GM19372 (cell line): ENCODE measurements around the gene GPLD1.

ENCODE experiments used
- ATAC-seq: cut with Tn5 transposase; IDR thresholded peaks from one replicate; pipeline ENCODE4 v1.9.1; 2021; ENCODE audit warnings: mild to moderate bottlenecking, low read depth, moderate library complexity; ENCODE audit not compliant: unreplicated experiment

GPLD1 gene

GRCh38 chr6:24460966-24461365 is 28.4 kb downstream of the GPLD1 start:
- no peak for ATAC-seq

DNA sequence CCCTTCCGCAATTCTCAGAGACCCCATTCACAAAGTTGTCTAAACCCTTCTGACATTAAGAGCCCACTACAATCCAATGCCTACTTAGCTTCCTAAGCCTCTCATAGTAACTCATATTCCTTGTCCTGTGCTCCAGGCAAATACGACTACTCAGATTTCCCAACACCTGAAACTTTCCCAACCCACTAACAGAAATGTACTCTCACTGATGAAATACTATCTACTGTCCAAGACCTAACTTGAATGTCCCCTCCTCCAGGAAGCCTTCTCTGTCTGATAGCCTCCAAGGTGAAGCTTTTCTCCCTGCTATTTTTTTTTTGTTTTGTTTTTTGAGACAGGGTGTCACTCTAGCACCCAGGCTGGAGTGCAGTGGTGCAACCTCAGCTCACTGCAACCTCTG is 30.4 kb downstream of the GPLD1 start:
- ATAC-seq, result no peak

DNA sequence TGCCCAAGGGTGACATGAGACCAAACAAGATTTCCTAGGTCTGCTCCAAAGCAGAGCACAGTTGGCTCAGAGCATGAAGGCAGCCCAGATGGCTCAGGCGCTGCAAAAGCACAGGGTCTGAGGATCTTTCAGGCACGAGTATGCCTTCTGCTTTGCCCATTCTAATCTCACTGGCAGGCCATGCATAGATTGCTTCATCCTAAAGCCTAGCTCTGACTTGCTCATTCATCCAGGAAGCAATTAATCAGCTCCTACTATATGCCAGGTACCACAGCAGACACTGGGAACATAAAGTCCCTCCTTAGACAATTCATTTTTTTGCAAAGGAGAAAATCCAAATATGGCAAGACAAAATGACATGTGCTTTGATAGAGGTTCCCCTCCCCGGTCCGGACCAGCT is 31.2 kb downstream of the GPLD1 start:
- no peak for ATAC-seq

- no peak for ATAC-seq
Observed at GRCh38 chr6:24455061-24455460, 34.3 kb downstream of the GPLD1 start.

DNA sequence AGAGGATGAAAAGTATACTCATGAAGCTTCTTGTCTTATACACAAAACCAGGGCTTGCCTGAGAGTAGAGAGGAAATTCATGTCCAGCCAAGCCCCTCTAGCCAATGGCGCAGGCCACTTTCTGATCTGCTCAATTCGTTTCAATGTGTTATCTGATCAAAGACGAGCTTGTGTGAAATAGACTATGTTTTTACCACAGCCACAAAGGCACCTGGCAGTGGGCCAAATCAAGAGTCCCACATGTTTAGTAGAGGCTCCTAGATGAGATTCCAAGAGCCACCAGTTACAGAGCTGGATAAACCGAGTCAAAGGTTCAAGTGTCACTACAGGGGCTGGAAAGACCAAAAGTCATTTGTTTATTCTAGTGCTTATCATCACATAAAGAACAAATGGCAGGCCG is 34.9 kb downstream of the GPLD1 start:
- ATAC-seq, result no peak

DNA sequence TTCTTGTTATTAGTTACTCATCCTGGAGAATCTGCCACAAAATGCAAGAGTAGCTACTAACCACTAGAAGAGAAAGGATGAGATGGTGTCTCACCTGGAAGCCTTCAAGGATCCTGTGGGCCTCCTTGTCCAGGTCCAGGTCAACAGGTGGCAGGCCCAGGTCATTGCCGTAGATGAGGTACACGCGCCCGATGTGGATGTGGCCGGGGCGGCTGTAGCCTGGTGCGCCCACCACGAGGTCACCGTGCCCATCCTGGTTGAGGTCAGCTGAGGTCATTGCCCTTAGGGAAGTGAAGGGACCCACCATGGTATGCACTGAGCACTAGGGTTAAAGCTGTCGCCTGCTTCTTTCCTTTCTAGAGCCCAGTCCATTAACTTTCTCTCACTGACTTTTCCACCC is 35.5 kb downstream of the GPLD1 start:
- ATAC-seq, result no peak

DNA sequence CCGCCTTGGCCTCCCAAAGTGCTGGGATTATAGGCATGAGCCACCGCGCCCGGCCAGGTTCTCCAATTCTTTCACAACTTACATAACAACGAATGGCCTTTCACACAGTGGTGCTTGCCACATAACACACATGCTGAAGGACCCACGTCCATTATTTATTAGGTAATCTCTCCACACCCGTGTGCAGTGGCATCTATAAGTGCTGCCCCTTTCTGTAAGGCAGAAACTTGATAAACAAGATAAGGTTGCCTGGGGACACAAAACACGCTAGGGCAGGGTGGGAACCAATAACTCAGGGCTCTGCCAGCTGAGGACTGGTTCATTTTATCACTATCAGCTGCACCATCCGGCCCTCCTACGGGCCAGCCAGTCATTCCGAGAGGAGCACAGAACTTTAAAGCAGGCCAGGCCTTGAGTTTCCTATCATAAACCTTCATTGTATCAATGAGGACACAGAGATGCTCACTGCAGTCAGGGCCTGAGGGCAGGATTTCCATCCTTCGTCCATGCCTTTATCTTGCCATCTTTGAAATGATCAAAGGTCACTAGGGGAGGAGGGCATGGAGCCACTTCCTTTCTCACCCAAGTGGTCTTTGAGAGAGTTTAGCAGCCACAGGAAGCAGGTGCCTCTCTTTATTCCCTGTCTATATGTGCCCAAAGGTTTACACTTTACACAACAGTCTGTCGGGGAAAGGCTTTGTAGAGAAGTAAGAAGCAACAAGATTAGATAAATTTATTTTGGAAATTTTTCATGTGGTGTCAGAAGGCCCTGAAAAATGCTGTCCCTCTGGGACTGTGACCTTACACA is 37.6 kb downstream of the GPLD1 start:
- ATAC-seq, result no peak

DNA sequence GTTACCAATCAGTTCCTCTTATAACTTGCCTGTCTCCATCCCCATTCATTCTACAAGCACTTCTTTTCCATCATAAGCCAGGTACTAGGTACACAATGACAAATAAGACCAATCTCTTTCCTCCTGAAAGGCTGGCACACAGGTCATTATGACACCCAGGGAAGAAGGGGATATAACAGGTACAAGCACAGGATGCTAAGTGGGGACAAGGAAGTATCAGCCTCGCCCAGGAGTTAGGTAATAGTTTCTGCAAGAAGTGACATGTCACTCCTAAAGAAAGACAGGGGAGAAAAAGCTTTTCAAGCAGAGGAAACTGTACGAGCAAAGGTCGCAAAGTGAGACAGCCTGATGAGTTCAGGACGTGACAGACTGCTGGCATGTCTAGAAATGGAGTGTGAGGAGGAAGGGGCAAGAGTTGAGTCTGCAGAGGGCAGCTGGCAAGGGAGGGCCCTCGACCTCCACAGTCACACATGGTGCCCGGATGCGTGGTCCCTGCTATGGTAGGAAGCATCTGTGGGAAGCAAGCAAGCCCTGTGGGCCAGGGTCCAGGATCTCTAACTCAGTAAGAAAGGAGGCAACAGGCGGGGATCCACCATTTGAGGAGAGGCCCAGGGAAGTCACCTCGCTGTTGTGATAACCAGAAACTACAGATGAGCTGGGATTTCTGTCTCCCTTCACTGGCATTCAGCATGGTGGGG is 40.4 kb downstream of the GPLD1 start:
- no peak for ATAC-seq

- ATAC-seq, result no peak
Observed at GRCh38 chr6:24448396-24448795, 41.0 kb downstream of the GPLD1 start.

DNA sequence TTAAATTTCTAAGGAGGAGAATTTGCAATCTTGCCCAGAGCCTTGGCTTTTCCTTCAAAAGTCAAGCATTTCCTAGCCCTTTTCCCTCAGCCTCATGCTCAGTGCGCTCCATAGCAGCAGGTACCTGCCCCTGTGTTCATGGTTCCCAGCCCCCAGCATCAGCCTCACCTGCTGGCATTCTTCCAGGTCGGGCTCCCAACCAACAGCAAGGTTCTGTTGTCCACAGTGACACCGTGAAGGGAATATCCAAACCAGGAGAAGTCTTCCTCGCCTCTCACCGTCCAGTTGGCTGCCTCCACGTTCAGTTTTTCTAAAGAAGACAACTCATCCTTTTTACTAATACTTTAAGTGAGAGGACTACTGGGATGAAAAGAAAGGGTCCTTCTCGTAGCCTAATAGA is 42.7 kb downstream of the GPLD1 start:
- ATAC-seq, result no peak

DNA sequence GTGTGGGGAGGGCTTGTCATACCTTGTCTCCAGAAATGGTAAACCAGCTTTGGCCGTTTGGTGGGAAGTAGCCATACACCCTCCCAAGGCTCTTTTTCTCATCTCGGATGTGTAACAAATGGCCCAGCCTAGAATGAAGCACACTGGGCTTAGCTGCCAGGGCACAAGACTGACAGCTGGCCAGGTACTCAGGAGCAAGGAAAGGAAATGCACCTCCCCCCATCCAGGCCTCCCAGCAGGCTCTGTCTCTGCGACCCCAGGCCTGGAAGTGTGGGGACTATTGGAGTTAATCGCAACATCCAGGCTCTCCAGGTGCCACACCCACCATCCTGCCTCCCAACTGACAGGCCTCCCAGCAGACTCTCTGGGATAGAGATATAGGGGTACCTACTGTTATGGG is 43.7 kb downstream of the GPLD1 start:
- ATAC-seq, result no peak

DNA sequence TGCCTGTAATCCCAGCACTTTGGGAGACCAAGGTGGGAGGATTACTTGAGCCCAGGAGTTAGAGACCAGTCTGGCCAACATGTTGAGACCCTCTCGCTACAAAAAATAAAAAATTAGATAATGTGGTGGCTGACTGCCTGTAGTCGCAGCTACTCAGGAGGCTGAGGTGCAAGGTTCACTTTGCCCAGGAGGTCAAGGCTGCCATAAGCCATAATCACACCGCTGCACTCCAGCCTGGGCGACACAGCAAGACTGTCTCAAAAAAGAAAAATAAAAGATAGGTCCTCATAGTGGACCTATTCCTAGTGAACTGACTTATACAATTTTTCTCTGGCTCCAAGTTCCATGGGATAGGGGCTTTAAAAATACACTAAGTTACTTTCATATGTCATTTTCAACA is 44.8 kb downstream of the GPLD1 start:
- ATAC-seq, result no peak

- no peak for ATAC-seq
Observed at GRCh38 chr6:24441599-24441904, 47.8 kb downstream of the GPLD1 start.

DNA sequence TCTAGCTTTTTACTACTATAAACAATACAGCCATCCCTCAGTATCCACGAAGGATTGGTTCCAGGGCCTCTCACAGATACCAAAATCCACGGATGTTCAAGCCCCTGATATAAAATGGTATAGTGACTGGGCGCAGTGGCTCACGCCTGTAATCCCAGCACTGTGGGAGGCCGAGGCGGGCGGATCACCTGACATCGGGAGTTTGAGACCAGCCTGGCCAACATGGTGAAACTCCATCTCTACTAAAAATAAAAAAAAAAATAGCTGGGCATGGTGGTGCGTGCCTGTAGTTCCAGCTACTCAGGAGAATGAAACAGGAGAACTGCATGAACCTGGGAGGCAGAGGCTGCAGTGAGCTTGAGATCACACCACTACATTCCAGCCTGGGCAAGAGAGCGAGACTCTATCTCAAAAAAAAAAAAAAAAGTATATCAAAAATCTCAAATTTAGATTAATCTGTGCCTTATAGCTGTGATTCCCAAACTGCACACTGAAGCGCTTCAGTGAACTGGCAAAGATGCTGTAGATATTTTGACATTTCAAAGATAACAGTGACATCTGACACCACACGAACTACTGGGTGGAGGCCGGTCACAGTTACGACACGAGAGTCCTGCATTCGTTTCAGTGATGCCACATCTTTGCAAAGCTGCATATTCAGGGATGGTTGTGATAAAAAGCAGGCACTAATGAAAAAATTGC is 48.3 kb downstream of the GPLD1 start:
- no peak for ATAC-seq

DNA sequence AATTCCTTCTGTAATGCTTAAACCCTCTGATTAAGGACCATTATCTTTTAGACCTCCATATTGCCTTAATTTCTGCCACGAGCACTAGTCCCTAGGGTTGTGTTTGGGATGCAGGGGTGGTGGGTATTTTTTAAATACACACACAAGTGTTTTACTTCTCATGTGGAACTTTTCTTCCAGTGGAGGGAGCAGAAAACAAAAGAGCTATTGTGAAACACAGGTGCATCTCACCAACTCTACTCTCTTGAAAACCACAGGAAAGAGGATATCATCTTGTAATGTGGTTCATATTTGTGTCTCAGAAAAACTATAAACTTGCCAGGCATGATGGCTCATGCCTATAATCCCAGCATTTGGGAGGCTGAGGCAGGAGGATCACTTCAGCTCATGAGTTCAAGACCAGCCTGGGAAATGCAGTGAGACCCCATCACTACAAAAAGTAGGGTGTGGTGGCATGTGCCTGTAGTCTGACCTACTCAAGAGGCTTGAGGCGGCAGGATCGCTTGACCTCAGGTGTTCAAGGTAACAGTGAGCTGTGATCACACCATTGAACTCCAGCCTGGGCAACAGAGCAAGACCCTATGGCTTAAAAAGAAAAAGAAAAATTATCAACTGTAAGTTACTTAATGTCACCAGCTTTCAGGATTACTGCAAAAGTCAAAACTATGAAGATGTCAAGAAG is 49.4 kb downstream of the GPLD1 start:
- ATAC-seq, result no peak

DNA sequence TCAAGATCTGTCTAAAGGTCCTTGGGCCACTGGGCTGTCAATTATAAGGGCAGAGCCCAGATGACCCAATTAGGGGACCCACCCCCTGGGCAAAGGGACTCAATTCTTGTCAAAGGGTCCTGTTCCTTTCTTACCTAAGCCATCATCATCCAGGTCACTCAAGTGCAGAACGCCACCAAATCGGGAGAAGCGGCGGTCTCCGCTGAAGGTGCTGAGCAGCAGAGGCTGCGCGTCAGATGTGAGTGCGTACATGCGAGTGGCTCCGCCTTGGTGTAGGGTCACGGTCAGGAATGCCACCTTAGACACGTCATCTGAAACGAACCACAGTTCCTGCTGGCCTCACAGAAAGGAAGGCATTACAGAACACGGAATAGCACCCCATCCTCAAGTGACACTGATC is 52.4 kb downstream of the GPLD1 start:
- no peak for ATAC-seq

DNA sequence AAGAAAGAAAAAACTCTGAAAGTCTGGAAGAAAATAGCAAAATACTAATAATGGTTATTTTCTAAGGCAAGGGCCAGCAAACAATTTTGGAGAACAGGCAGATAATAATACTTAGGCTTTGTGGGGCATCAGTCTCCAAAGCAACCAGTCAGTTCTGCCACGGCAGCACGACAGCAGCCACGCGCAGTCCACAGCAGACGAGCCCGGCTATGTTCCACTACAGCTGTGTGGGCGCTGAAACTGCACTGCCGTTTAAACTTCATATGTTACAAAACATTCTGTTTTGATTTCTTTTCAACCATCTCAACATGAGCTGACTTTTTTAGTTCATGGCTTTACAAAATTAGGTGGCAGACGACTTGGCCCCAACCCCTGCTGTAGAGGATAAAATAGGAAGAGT is 56.8 kb downstream of the GPLD1 start:
- ATAC-seq, result no peak

- ATAC-seq, result no peak
Observed at GRCh38 chr6:24431045-24431451, 58.3 kb downstream of the GPLD1 start.

DNA sequence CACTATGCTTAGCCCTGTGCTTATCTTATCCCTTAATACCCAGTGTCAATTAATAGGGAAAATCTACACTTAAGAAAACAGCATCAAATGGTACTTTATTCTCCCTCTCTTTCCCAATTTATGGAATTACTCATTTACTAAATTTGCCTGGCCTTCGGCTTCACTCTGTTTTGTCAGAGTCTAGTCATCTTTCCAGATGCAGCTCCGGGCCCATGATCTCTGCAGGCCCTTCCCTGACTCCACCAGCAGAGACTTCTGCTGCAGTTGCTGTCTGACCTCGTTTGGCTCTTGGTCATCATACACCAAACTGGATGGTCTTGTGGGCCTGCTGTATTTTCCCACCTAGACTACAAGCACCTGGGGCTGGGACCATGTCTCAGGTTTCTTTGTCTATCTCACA is 59.3 kb downstream of the GPLD1 start:
- ATAC-seq, result no peak

- ATAC-seq, result no peak
Observed at GRCh38 chr6:24429146-24429545, 60.2 kb downstream of the GPLD1 start.

DNA sequence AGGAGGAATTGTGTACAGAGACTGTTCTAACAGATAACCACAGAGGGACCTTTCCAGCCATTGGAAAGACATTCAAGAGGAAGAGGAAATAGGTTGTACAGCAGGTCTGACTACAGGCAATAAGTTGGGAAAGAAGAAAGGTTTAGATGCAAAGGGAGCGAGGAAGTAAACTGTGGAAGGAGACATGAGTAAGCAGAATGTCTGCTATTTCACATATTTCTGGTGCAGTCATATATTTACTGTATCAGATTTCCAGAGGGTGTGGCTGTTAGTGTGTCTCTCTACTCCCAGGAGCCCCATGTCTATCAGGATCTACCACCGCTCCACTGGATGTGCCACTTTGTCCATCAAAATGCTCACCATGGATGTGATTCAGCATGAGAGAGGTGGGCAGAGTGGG is 60.8 kb downstream of the GPLD1 start:
- no peak for ATAC-seq
